H9 (cell line): Measurements from ENCODE around the gene BPIFB6. TPM values are rescaled to one million over a fixed set of nuclear protein-coding genes. Genes with fewer than 3 reads are reported as not detected.

Experiments used
- DNase-seq: peaks from one replicate; pipeline ENCODE4 v3.0.0-alpha.2; 2017
- H2AFZ ChIP-seq: one replicate; pipeline ENCODE4 v1.6.1; 2013; ENCODE audit warnings: mild to moderate bottlenecking, low read length, control low read depth, moderate library complexity
- H2AK5ac ChIP-seq: 2 replicates; pipeline ENCODE4 v1.6.1; 2013; ENCODE audit warnings: low read length, control low read depth, mixed read lengths; ENCODE audit not compliant: insufficient read length
- H2BK120ac ChIP-seq: one replicate; pipeline ENCODE4 v1.6.1; 2013; ENCODE audit warnings: low read depth, mild to moderate bottlenecking, low read length, control low read depth, inconsistent platforms; ENCODE audit not compliant: poor library complexity, severe bottlenecking
- H2BK12ac ChIP-seq: 2 replicates; pipeline ENCODE4 v1.6.1; 2013; ENCODE audit warnings: low read length, control low read depth, mixed read lengths, low read depth; ENCODE audit not compliant: insufficient read length
- H2BK15ac ChIP-seq: 2 replicates; pipeline ENCODE4 v1.6.1; 2013; ENCODE audit warnings: low read depth, low read length, control low read depth
- H2BK20ac ChIP-seq: one replicate; pipeline ENCODE4 v1.6.1; 2013; ENCODE audit warnings: low read depth, mild to moderate bottlenecking, low read length, control low read depth, inconsistent platforms; ENCODE audit not compliant: poor library complexity, severe bottlenecking
- H2BK5ac ChIP-seq: 2 replicates; pipeline ENCODE4 v1.6.1; 2013; ENCODE audit warnings: low read length, control low read depth, mixed read lengths; ENCODE audit not compliant: insufficient read length
- H3K14ac ChIP-seq: 2 replicates; pipeline ENCODE4 v1.6.1; 2013; ENCODE audit warnings: low read length, control low read depth; ENCODE audit not compliant: insufficient read depth
- H3K18ac ChIP-seq: 2 replicates; pipeline ENCODE4 v1.6.1; 2013; ENCODE audit warnings: low read depth, mild to moderate bottlenecking, mixed read lengths, low read length, control low read depth; ENCODE audit not compliant: insufficient read length
- H3K23ac ChIP-seq: 2 replicates; pipeline ENCODE4 v1.6.1; 2013; ENCODE audit warnings: low read length, control low read depth, mixed read lengths, low read depth; ENCODE audit not compliant: insufficient read length
- H3K23me2 ChIP-seq: 2 replicates; pipeline ENCODE4 v1.6.1; 2013; ENCODE audit warnings: low read depth, mild to moderate bottlenecking, mixed read lengths, low read length, control low read depth; ENCODE audit not compliant: insufficient read length, poor library complexity, severe bottlenecking
- H3K27ac ChIP-seq: 2 replicates; pipeline ENCODE4 v1.5.1; 2013; ENCODE audit warnings: low read length, control low read depth, mixed read lengths, low read depth; ENCODE audit not compliant: insufficient read length
- H3K27me3 ChIP-seq: 2 replicates; pipeline ENCODE4 v1.6.1; 2013; ENCODE audit warnings: low read length, control low read depth, inconsistent platforms; ENCODE audit not compliant: insufficient read depth
- H3K4ac ChIP-seq: 2 replicates; pipeline ENCODE4 v1.6.1; 2013; ENCODE audit warnings: low read depth, mild to moderate bottlenecking, control low read depth, inconsistent platforms, low read length, moderate library complexity
- H3K4me1 ChIP-seq: 2 replicates; pipeline ENCODE4 v1.6.1; 2013; ENCODE audit warnings: low read length, control low read depth, inconsistent platforms; ENCODE audit not compliant: insufficient read depth
- H3K4me2 ChIP-seq: 2 replicates; pipeline ENCODE4 v1.6.1; 2013; ENCODE audit warnings: low read length, control low read depth, mixed read lengths; ENCODE audit not compliant: insufficient read length, insufficient read depth
- H3K56ac ChIP-seq: 2 replicates; pipeline ENCODE4 v1.6.1; 2013; ENCODE audit warnings: low read depth, mild to moderate bottlenecking, mixed read lengths, low read length, control low read depth; ENCODE audit not compliant: insufficient read length
- H3K79me1 ChIP-seq: 2 replicates; pipeline ENCODE4 v1.6.1; 2013; ENCODE audit warnings: low read depth, mild to moderate bottlenecking, moderate library complexity, low read length, control low read depth, inconsistent platforms; ENCODE audit not compliant: insufficient read depth, poor library complexity, severe bottlenecking
- H3K79me2 ChIP-seq: 2 replicates; pipeline ENCODE4 v1.6.1; 2013; ENCODE audit warnings: low read length, control low read depth, inconsistent platforms; ENCODE audit not compliant: insufficient read depth
- H3K9ac ChIP-seq: 2 replicates; pipeline ENCODE4 v1.6.1; 2013; ENCODE audit warnings: low read length, control low read depth, mixed read lengths; ENCODE audit not compliant: insufficient read length; ENCODE audit errors: extremely low read depth
- H3K9me3 ChIP-seq: one replicate; pipeline ENCODE4 v1.6.1; 2013; ENCODE audit warnings: low read depth, low read length, inconsistent platforms; ENCODE audit not compliant: control insufficient read depth
- H3T11ph ChIP-seq: one replicate; pipeline ENCODE4 v1.6.1; 2013; ENCODE audit warnings: mild to moderate bottlenecking, low read length, control low read depth, inconsistent platforms
- H4K20me1 ChIP-seq: one replicate; pipeline ENCODE4 v1.6.1; 2013; ENCODE audit not compliant: control insufficient read depth, insufficient read length, insufficient read depth
- H4K5ac ChIP-seq: 2 replicates; pipeline ENCODE4 v1.6.1; 2013; ENCODE audit warnings: low read depth, mild to moderate bottlenecking, mixed read lengths, low read length, control low read depth; ENCODE audit not compliant: insufficient read length
- H4K8ac ChIP-seq: replicated peaks from 2 replicates; pipeline ENCODE4 v1.6.1; 2013; ENCODE audit warnings: low read length, control low read depth, mixed read lengths, low read depth; ENCODE audit not compliant: insufficient read length
- H4K91ac ChIP-seq: 2 replicates; pipeline ENCODE4 v1.6.1; 2013; ENCODE audit warnings: low read depth, mild to moderate bottlenecking, moderate library complexity, mixed read lengths, low read length, control low read depth; ENCODE audit not compliant: insufficient read length
- H3K27ac Mint-ChIP-seq, 3 experiments: 2 replicates in 2 of 3; 3 replicates in 1 of 3; pipeline ENCODE4 v1.8.0; 2020 to 2021; ENCODE audit warnings: mixed read lengths in 3 of 3, mild to moderate bottlenecking in 1 of 3, moderate library complexity in 1 of 3
- H3K27me3 Mint-ChIP-seq: 2 replicates; pipeline ENCODE4 v1.8.0; 2021; ENCODE audit warnings: low read depth, mild to moderate bottlenecking, moderate library complexity, mixed read lengths
- H3K36me3 Mint-ChIP-seq, 3 experiments: 2 replicates in 2 of 3; 3 replicates in 1 of 3; pipeline ENCODE4 v1.8.0; 2020 to 2021; ENCODE audit warnings: low read depth in 3 of 3, mixed read lengths in 3 of 3; ENCODE audit not compliant: insufficient read depth in 1 of 3
- H3K4me1 Mint-ChIP-seq, 2 experiments: 2 replicates each; pipeline ENCODE4 v1.8.0; 2020; ENCODE audit warnings: mixed read lengths in 2 of 2
- H3K4me3 Mint-ChIP-seq, 2 experiments: 2 replicates in 1 of 2; 3 replicates in 1 of 2; pipeline ENCODE4 v1.8.0; 2020 to 2021; ENCODE audit warnings: mild to moderate bottlenecking in 2 of 2, mixed read lengths in 2 of 2, moderate library complexity in 1 of 2
- H3K9me3 Mint-ChIP-seq, 2 experiments: 2 replicates in 1 of 2; 3 replicates in 1 of 2; pipeline ENCODE4 v1.8.0; 2020; ENCODE audit warnings: mild to moderate bottlenecking in 2 of 2, mixed read lengths in 2 of 2, moderate library complexity in 1 of 2
- WGBS: extraction: QIAGEN DNeasy Blood & Tissue Kit; methylation state at CpG from one replicate; pipeline ENCODE4 v1.1.7; 2013; ENCODE audit warnings: missing lambda C conversion rate, low lambda C conversion rate, mixed read lengths; ENCODE audit not compliant: insufficient read length; ENCODE audit errors: extremely low coverage; 5-methylcytosine and 5-hydroxymethylcytosine counted together
- total RNA-seq: library from RNA; stranded (reverse); gene quantifications from 2 replicates; pipeline ENCODE4 v1.2.1, GENCODE V29; 2021
- TF ChIP-seq, protein P1 (sequence below): fragments of 200-600 bp; sonication (generic); conservative IDR thresholded peaks from 3 replicates; pipeline ENCODE4 v1.8.0; 2021; ENCODE audit warnings: antibody characterized with exemption, mild to moderate bottlenecking

BPIFB6 gene
- total RNA-seq, 1 experiment from 2014 or later = not detected

- no peak overlapping the region for H3K18ac ChIP-seq
- no peak overlapping the region for H2AK5ac ChIP-seq
- no peaks in the 10 kb centered on the region for H4K20me1 ChIP-seq
- no peaks in the 10 kb centered on the region for H3K4me1 ChIP-seq
- H2BK120ac ChIP-seq = no peak overlapping the region
- H3T11ph ChIP-seq = no peak overlapping the region
- no peak overlapping the region for H2BK5ac ChIP-seq
- H2BK15ac ChIP-seq = no peak overlapping the region
- H3K9me3 ChIP-seq = no peaks in the 10 kb centered on the region
- peaks cover 5 to 6% of the 10 kb centered on the region in 2 experiments; a peak in 1 of 4 replicates for H3K4me1 Mint-ChIP-seq
- no peak overlapping the region for H2BK12ac ChIP-seq
- H3K27ac ChIP-seq = no peak overlapping the region
- H3K14ac ChIP-seq = no peak overlapping the region
- TF ChIP-seq, protein P1, sequence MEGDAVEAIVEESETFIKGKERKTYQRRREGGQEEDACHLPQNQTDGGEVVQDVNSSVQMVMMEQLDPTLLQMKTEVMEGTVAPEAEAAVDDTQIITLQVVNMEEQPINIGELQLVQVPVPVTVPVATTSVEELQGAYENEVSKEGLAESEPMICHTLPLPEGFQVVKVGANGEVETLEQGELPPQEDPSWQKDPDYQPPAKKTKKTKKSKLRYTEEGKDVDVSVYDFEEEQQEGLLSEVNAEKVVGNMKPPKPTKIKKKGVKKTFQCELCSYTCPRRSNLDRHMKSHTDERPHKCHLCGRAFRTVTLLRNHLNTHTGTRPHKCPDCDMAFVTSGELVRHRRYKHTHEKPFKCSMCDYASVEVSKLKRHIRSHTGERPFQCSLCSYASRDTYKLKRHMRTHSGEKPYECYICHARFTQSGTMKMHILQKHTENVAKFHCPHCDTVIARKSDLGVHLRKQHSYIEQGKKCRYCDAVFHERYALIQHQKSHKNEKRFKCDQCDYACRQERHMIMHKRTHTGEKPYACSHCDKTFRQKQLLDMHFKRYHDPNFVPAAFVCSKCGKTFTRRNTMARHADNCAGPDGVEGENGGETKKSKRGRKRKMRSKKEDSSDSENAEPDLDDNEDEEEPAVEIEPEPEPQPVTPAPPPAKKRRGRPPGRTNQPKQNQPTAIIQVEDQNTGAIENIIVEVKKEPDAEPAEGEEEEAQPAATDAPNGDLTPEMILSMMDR = no peak
- no peak overlapping the region for H4K8ac ChIP-seq
- no peaks in the 10 kb centered on the region for H3K79me1 ChIP-seq
- no peaks in the 10 kb centered on the region for H3K79me2 ChIP-seq
- no peaks in the 10 kb centered on the region for H3K23me2 ChIP-seq
- no peak overlapping the region for H2AFZ ChIP-seq
- no peak overlapping the region for H2BK20ac ChIP-seq
- H3K27ac Mint-ChIP-seq = no peak overlapping the region
- no peak overlapping the region for H3K4me3 Mint-ChIP-seq
- no peak for DNase-seq
- peaks cover 2% of the 10 kb centered on the region for H3K27me3 Mint-ChIP-seq
- H4K5ac ChIP-seq = no peak overlapping the region
- no peak overlapping the region for H3K4ac ChIP-seq
- no peaks in the 10 kb centered on the region for H3K36me3 Mint-ChIP-seq
- no peak overlapping the region for H4K91ac ChIP-seq
- H3K9ac ChIP-seq = no peak overlapping the region
- no peaks in the 10 kb centered on the region for H3K9me3 Mint-ChIP-seq
- no peak overlapping the region for H3K23ac ChIP-seq
- no peak overlapping the region for H3K4me2 ChIP-seq
- no peak overlapping the region for H3K56ac ChIP-seq
- no peaks in the 10 kb centered on the region for H3K27me3 ChIP-seq
- no CpG with 5 or more reads among the region's 6 CpGs for WGBS
Observed at GRCh38 chr20:32985596-32985995, 45.9 kb upstream of the BPIFB6 start.
